HG02588 (cell line): ENCODE data around the gene ZBTB20.

Experiments
- ATAC-seq: cut with Tn5 transposase; IDR thresholded peaks from one replicate; pipeline ENCODE4 v1.9.1; 2021; ENCODE audit warnings: mild to moderate bottlenecking, moderate library complexity; ENCODE audit not compliant: unreplicated experiment

ZBTB20 gene

DNA sequence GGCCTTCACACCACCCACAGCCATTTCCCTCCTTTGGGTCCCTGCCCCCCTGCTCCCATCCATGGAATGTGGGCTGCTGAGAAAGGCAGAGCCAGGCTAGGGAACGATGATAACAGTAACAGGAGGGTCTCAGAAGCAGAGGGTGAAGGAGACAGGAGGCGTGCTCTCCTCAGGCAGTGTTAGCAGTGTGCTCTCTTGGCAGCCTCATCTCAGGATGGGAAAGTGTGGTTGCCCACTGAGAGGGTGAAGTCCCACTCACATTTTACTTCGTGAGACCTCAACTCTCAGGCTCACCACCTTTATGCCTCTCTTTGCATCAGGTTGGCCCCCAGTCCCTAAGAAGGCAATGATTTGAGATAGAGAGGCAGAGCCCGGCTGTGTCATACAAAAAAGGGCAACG is 828.8 kb downstream of the ZBTB20 start:
- no peak for ATAC-seq

DNA sequence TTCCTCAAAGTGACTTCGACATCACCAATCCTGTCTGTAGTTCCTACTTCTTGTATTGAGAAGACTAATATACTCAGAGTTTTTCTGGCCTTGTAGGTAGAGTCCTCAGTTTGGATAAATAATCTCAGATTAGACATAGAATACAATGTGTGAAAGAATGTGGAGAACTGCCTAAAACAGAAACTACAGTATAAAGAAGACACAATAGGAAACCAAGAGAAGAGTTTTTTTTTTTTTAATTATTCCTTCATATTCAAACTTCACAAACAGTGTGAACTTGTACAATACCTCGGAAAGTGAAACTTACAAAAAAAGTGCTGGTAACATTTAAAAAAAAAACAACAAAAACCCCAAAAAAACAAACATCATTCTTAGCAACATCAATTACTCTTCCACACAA is 832.8 kb downstream of the ZBTB20 start:
- ATAC-seq, result no peak

DNA sequence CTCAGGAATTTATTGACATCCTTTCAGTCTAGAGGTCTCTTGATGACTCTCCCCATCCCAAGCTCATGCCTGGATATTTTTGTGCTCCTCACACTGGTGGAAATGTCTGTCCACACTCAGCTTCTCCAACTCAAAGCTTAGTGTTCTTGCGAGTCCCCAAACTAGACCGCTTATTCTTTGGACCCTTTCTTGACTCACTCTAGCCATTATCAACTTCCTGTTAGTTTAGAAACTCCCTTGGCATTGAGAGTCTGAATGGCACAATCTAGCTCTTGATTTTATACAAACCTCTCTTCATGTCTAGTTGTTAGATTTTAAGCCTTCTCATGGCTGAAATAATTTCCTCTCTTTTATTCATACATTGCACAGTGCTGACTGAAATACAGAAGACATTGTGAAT is 833.7 kb downstream of the ZBTB20 start:
- ATAC-seq, result no peak

DNA sequence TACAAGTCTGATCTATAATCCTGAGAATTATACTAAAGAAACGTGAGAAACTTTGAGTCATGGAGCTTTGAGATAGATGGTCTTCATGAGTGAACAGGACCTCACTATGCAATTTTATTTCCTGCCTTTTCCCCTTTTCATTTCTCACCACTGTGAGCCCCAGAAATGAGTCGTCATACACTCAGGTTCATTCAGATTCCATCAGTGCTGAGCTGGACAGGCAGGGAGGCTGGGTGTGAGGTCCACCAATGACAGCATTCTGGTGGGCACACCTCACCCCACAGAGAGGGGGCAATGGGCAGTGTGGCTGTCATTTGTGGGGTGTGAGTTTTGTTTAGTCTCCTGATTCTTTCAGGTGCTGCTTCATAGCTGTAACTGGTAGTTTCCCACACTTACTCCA is 836.4 kb downstream of the ZBTB20 start:
- ATAC-seq, result no peak

GRCh38 chr3:114308830-114309229 is 838.3 kb downstream of the ZBTB20 start:
- peak; percentile 91 for ATAC-seq

DNA sequence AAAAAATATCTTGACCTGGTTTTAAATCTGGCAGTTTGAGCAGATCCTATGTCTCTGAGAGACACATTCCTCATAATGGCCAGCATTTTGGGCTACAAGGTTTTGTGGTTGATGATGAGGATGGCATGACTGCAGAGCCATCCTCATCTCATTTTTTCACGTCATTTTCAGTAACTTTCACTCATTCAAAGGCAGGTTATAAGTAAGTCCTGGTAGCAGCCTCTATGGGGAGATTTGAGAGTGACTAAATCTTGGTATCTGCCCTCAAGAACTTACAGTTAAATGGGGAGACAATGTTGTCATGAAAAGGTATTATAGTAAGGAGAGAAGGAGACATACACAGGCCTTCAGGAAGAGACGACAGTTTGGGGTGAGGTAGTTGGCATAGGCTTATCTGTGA is 838.7 kb downstream of the ZBTB20 start:
- ATAC-seq, result peak; percentile 10

DNA sequence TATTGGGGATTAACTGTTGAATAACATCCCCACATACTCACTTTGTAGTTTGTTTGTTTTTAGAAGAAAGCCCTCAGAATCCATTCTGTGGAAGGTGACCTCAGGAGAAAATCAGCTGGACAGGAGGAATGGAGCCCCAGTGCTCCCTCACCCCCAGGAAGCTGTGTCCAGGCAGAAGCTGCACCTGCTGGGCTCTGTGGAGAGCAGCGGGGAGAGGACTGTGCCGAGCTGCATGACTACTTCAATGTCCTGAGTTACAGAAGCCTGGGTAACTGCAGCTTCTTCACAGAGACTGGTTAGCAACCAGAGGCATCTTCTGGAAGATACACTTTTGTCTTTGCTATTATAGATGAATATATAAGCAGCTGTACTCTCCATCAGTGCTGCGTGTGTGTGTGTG is 839.3 kb downstream of the ZBTB20 start:
- no peak for ATAC-seq

GRCh38 chr3:114307222-114307830 is 839.8 kb downstream of the ZBTB20 start:
- peak; percentile 53 for ATAC-seq

DNA sequence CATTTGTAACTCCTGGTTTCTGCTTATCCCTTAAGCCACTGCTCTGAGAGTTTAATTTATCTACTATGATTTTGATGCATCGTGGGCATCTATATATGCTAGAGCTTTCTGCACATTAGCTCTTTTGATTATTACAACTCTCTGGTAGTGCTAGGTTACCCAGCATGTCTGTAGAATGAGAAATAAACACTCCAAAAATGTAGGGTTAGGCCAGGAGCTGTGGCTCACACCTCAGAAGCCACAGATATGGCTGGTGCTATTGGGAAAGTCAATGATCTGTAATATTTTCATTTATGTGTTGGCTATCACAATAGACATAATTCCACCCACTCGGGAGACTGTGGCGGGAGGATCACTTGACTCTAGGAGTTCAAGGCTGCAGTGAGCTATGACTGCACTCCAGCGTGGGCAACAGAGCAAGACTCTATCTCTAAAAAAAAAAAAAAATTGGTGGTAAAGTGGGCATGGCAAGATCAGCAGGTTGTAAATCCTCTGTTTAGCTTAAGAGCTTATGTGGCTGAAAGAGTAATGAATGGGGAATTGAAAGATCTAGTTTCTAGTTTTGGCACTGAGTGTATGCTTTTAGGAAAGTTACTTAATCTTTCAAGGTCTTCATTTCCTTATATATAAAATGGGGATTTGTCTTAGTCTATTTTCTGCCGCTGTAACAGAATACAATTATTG is 847.0 kb downstream of the ZBTB20 start:
- no peak for ATAC-seq

GRCh38 chr3:114299421-114299820 is 847.7 kb downstream of the ZBTB20 start:
- ATAC-seq, result peak; percentile 47

- ATAC-seq, result no peak
Measured at GRCh38 chr3:114295946-114296345, 851.1 kb downstream of the ZBTB20 start.

GRCh38 chr3:114294940-114295480 is 852.1 kb downstream of the ZBTB20 start:
- ATAC-seq, result no peak

- ATAC-seq, result no peak
Measured at GRCh38 chr3:114293838-114294535, 853.1 kb downstream of the ZBTB20 start, which contains the start of gene TIGIT. TSS of gene TIGIT (plus strand) at chr3:114294028. CDS start at chr3:114294062, 34 bp downstream.

DNA sequence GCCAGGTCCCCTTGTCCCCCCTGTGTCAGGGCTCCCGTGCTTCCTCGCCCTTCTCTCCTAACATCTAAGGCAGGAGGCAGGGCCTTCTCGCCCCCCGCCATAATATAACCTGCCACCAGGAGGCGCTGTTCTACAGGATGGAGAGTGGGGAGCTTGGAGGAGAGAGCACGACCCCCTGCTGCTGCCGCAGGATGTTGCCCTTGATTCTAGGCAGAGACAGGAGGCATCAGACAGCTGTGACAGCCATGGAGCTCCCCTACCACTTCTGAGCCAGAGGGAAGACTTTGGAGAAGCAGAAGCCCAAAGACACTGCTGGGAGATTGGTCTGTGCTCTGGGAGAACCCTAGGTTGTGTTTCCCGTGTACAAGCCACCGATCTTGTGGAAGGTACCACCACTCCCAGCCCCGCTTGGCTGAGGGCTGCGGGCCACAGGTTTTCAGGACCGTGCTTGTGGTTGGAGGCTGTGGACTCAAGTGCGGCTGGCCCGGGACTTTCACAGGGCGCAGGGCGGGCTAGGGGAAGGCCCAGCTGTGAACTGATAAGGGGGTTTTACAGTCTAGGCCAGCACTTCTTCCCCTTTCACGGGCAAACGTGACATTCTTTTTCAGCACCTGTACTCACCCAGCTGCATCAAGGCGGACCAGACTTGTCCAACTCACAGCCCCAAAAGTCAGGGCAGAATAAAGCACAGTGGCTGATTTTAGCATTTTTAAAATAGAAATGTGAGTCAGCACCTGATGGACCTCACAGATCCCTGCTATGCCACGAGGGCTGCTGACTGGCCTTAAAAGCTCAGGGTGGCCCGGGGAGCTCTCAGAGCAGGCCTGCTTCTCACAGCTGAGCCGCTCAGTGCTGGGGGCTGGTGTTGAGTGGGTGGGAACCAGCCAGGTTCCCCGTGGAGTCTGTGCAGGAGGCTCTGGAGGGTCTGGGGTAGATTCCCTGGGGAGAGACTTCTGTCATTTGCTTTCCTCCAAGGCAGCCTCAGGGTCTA is 855.9 kb downstream of the ZBTB20 start:
- ATAC-seq, result peak; percentile 92

- ATAC-seq, result no peak
Measured at GRCh38 chr3:114286266-114286665, 860.8 kb downstream of the ZBTB20 start.

- no peak for ATAC-seq
Measured at GRCh38 chr3:114285648-114286230, 861.3 kb downstream of the ZBTB20 start.

- no peak for ATAC-seq
Measured at GRCh38 chr3:114284644-114285043, 862.4 kb downstream of the ZBTB20 start.
